LoVo (cell line): ENCODE measurements around the gene HAS3.
"Not testable (repeated sequence)": the region's sequence is repeated elsewhere in the genome, so short reads cannot be mapped to it uniquely, and the experiment has no call there.

Experiments used
- DNase-seq: peaks from one replicate; pipeline ENCODE4 v3.0.0-alpha.2; 2016; ENCODE audit warnings: low spot score

Gene HAS3

DNA sequence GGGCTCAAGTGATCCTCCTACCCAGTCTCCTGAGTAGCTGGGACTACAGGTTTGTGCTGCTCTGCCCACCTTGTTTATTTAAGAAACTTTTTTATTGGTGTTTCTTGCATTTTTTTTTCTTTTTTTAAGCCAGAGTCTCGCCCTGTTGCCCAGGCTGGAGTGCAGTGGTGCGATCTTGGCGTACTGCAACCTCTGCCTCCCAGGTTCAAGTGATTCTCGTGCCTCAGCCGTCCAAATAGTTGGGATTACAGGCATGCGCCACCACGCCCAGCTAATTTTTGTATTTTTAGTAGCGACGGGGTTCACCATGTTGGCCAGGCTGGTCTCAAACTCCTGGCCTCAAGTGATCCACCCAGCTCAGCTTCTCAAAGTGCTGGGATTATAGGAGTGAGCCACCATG lies 44.2 kb downstream of the HAS3 start:
- not testable (repeated sequence) for DNase-seq

DNA sequence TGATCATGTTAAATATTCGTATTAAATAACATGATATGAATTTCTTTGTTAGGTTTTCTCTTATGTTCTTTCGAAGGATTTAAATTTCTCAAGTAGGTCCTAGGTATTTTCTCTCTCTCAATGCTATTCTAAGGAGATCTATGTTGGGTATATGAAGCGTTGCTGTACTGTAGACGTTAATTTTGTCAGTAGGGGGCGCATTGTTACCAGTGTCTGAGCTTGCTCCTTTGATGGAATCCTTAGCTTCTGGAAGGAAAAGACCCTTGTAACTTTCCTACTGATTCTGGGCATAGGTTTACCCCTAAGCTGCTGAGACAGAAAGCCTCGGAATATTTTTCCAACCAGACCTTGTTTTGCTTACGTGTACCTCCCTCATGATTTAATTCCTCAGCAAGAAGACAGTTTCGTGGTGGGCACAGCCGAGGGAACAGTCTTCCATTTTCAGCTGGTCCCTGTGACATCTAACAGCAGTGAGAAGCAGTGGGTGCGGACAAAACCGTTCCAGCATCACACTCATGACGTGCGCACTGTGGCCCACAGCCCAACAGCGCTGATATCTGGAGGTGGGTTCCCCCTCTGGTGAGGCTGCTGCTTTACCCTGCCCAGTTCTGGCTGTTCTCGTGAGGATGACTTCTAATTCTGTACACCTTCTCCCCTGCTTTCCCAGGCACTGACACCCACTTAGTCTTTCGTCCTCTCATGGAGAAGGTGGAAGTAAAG lies 44.9 kb downstream of the HAS3 start:
- peak; percentile 49 for DNase-seq

DNA sequence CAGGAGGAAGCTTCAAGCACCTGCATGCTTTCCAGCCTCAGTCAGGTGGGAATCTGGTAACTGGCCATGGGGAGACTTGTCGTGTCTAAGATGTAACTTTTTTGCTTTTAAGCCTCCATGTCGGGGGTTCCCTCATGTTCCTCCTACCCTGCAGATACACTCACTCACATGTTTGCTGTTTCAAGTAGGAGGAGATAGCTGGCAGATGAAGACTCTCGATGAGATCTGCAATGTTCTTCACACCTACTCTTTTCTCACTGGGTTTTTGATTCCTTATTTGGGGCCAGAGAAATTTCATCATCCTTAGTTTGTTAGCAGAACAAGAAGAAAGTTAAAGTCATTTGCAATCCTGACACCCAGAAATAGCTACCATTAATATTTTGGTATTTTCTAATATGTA lies 51.7 kb downstream of the HAS3 start:
- no peak for DNase-seq

DNA sequence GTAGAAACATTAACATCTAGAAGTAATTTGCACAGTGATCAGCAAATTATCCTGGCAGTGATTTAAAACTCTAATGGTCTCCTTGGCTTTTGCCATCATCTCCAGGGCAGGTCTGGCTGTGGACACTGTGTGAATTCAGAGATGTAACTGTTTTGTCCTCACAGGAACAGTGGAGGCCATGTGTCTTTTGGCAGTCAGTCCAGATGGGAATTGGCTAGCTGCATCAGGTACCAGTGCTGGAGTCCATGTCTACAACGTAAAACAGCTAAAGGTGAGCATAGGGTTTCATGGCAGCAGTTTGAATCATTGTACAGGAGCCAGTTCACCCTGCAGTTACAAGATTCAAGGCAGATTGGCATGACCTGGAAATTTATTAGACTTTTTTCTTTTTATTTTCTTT lies 54.7 kb downstream of the HAS3 start:
- DNase-seq, result no peak

DNA sequence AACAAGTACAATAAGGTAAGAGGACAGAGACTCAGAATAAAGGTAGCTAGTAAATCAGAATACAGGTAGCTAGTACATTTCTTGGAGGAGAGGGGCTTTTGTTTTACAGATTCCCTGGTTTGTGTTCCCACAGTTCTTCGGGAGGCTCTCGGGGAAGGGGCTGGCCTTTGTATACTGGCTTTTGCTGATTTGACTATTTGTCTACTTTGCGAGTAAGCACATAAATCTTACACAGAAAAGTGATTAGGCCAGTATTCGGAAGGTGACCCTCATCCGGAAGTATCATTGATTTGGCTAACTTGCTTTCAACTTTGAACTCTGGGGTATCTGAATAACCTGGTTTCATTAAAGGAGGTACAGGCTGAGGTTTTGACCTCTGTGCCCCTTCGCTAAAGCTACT lies 60.1 kb downstream of the HAS3 start:
- DNase-seq, result no peak

DNA sequence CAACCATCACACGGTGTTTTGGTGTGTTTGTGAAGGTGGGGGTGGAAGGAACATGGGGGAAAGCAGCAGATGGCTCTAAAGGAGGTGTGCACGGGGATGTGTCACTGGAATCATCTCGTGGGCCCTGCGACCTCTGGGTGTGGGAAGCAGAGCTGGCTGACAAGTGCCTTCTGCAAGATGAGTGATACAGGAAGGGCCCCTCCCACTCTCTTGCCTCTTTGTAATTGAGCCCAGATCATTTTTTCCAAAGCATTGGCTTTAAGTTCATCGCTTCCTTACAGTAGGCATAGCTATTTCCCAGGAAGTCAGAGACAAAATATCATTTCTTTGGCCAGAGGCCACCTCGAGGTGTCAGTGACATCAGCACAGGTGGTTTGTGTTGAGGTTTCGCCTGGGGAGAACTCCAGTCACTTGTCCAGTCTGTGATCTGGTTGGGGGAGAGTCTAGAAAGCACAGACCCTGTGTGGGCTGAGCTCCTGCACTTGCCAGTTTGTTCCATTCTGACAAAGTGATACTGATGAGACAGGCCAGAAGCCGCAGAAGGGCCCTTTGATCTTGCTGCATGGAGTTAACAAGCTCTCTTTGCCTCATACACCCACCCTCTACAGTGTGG lies 60.9 kb downstream of the HAS3 start:
- DNase-seq, result no peak

DNA sequence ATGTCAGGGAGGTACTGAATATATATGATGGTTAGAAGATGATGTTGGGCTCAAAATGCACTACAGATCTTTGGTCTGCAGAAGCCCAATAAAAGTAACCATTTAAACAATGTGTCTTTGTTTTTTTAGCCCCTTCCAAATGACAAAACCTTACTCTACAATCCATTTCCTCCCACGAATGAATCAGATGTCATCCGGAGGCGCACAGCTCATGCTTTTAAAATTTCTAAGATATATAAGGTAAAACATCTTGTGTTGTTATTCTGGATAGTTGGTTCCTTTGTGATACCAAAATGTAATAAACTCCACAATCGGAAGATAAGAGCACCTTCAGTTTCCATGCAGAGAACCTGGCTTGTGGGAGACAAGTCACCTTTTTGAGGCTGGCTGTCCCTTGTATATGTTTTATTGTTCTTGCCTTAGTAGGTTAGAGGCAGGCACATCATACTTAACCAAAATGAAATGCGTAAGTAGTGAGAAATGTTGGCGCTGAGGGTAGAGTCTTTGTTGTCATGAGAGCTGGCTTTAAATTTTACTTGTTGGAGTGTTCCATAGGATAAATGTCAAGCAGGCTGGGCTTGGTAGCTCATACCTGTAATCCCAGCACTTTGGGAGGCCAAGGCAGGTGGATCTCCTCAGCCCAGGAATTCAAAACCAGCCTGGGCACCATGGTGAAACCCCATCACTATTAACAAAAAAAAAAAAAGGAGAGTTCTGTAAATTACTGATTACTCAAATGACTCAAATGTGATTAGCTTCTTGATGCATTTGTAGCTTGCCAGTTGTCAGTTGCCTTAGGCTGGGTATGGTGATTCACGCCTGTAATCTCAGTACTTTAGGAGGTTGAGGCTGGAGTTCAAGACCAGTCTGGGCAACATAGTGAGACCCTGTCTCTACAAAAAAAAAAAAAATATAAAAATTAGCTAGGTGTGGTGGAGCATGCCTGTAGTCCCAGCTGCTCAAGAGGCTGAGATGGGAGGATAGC lies 61.8 kb downstream of the HAS3 start:
- no peak for DNase-seq
